GM15510 (cell line): Measurements from ENCODE around the gene FRMD4B.

Experiments
- POLR2A ChIP-seq: IDR thresholded peaks from 3 replicates; pipeline ENCODE4 v1.6.1; 2011; ENCODE audit warnings: borderline replicate concordance; ENCODE audit not compliant: insufficient read length; ENCODE audit errors: extremely low read depth

The FRMD4B gene

DNA sequence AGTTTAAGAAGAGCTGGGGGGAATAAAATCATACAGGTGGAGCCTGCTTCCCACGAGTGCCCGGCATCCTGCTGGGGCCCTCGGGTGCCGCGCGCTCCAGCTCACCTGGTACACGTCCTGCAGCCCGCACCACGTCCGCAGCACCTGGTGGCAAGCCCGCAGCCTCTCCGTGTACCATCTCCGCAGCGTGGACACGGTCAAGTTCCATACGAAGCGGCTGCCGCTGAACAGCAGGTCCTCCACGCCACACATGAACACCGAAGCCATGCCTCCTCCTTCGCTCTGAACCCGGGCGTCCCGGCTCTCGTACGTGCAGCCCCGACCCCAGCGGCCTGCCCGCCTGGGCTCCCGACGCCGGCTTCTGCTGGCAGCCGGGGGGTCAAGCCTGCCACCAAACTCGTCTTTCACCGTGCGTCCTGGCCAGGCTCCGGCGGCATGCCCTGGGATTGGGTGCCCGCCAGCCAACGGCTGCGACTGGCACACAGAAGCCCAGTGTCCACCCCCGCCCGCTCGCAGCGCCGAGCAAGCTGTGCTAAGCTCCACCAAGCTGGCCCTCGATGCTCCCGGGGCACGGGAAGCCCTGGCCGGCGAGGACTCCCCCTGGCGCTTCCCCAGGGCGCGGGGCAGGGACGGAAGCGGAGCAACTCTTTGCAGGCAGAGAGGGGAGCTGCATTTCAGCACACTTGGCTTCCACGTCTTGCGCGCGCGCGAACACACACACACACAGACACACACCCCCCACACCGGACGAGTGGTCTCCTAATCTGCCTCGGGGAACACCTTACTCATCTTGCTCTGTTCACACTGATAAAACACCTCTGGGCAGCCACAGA, at the start of gene FRMD4B:
TSS of gene FRMD4B (minus strand) at position 366 of the 833 bp plus-strand sequence. CDS start at position 267, 99 bp downstream.
- no peak for TF ChIP-seq POLR2A

DNA sequence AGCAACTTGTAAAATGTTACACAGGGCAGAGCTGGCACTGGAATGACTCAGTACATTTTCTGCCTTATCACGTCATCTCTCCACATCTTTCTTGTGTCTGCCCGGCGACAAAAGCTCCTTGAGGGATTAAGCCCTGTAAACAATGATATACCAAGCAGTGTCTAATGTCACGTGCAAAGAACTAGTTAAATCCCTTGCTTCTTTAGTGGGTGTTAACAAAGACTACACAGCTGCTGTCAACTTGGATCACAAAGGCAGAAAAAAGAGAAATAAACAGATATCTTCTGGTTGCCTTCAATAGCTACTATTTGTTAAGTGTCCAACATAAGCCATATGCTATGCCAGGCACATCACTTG, 48.1 kb upstream of the FRMD4B start:
- no peak for TF ChIP-seq POLR2A

DNA sequence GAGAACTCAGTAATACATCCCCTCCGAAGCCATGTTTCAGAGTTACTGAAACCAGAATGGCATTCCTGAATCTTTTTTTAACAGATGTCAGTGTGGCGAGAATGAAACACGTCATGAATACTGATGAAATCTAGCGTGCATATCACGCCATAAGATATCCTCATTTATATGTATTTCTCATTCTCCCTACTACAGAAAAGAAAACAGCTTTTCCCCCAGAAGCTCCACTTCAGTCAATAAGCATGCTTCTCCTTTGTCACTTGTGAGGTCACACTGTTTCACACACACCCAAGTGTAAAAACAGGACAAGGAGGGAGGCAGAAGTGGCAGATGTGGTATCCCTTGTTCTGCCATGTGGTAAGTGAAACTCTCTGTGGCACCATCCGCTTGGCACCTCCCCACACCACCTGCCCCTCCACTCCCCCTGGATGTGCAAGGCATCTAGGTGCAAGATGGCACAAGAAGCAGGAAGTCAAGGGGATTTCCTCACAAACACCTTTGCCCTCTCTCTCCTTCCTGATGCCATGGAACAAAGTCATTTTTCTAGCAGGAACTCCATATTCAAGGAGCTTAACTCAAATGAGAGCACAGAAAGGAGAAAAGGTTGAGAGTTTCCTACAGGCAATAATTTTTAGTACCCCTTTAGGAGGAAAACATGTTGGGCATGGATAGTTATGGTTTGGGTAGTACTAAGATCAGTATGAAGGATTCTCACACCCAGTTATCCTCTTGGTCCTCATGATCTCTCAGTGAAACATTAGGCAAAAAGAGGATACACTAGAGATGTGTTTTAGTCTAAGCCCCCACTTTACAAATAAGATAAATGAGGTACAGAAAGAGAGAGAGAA, 47.5 kb upstream of the FRMD4B start:
- TF ChIP-seq POLR2A = no peak

DNA sequence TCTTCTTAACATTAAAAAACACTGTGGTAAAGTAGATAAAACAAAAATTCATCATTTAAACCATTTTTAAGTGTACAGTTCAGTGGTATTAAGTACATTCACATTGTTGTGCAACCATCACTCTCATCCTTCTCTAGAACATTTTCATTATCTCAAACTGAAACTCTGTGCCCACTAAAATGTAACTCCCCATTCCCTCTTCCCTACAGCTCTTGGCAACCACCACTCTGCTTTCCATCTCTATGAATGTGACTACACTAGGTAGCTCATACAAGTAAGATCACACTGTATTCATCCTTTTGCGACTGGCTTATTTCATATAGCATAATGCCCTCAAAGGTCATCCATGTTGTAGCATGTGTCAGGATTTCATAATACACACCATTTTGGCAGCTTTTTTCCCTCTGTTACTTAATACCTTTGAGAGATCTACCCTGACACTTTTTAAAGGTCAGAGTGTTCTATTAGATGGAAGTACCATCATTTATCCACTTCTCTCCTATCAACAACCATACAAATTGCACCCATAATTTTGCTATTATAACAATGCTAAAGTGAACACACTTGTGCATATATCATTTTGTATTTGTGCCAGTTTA, 42.9 kb upstream of the FRMD4B start:
- no peak for TF ChIP-seq POLR2A

DNA sequence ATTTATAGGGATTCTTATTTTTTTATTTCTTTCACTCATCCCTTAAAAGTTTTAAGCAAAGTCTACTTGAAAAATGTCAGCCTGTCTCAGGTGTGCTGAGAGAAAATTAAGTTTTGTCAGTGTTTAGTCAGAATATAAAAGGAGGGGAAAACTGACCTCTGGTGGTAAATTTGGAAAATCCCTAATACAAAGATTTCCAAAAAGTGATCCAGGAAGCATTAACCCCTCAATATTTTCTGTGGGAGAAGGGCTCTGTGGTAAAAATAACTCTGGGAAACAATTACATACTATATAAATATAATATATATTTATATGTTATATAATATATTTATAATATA, 41.0 kb upstream of the FRMD4B start:
- no peak for TF ChIP-seq POLR2A

DNA sequence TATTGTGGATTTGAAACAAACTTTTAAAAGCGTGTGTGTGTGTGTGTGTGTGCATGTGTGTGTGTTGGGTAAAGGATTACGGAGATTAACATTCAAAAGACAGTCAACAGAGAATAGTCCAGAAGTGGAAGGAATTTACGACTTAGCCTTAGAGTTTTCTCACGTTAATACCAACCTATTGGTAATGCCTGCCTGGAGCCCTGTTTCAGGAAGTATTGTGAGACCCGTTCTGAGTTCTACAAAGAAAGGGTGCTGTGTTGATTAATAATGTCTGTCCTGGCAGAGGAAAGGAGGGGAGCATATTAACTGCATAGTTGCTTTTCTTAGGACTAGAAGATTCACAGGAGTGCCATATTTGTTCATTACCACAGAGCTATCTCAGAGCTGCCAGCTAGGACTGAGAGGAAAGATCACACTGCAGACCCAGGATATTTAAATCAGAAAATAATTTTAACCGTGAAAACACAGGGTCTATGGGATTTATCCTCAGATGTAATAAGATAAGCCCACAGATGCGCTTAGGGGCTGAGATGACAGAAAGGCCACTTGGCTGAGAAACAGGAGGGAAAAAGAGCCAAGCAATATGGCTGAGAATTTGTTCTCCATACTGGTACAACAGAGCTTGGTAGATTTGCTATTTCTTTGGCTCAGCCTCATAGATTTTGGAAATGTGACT, 40.5 kb upstream of the FRMD4B start:
- TF ChIP-seq POLR2A = no peak

DNA sequence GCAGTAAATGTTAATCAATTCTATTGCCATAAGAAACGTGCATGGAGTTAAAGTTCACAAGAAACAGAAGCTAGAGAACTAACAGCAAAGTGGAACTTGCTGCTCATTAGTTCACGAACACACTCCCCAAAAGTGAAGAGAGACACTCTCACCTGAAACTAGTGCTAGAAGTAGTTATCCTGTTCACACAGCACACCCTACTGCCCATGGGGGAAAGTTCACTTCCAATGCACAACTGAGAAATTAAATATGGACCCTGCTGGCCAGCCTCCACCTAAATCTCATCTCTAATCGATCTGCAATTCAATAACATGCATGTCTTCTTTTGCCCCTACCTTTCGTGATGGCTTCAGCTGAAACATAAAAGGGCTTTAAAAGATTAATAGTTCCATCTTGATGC, 39.4 kb upstream of the FRMD4B start:
- no peak for TF ChIP-seq POLR2A

DNA sequence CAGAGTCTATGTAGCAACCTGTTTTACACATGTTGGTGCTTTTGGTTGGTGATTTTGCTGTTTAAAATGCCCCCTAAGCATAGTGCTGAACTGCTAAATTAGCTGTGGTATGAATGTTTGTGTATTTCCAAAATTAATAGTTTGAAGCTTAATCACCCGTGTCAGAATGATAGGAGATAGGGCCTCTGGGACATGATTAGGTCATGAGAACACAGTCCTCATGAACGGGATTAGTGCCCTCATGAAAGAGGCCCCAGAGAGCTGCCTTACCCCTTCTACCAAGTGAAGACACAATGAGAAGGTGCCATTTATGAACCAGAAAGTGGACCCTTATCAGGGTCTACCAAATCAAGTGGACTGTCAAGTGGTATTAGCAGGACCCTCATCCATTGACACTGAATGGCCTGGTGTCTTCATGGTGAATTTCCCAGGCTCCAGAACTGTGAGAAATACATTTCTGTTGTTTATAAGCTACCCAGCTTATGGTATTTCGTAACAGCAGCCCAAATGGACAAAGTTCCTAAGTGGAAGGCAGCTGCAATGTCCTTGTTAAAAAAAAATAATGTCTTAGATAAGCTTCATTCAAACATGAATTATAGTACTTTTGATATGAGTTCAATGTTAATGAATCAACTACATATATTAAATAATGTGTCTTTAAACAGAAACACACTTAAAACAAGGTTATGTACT, 37.7 kb upstream of the FRMD4B start:
- no peak for TF ChIP-seq POLR2A

DNA sequence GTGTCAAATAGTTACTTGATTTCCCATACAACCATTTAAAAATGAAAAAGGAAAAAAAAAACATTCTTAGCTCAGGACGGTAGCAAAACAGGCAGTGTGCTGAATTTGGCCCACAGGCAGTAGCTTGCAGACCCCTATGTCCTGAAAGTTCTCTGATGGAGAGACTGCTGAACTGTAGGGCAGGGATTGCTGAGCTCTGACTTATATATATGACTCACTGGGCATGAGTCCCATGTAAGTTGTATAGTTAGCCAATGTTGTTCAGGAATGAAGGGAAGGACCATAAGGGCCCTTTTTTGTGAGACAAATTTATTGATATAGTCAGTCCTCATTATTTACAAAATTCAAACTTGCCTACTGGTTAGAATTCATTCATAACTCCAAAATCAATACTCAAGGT, 36.9 kb upstream of the FRMD4B start:
- no peak for TF ChIP-seq POLR2A

DNA sequence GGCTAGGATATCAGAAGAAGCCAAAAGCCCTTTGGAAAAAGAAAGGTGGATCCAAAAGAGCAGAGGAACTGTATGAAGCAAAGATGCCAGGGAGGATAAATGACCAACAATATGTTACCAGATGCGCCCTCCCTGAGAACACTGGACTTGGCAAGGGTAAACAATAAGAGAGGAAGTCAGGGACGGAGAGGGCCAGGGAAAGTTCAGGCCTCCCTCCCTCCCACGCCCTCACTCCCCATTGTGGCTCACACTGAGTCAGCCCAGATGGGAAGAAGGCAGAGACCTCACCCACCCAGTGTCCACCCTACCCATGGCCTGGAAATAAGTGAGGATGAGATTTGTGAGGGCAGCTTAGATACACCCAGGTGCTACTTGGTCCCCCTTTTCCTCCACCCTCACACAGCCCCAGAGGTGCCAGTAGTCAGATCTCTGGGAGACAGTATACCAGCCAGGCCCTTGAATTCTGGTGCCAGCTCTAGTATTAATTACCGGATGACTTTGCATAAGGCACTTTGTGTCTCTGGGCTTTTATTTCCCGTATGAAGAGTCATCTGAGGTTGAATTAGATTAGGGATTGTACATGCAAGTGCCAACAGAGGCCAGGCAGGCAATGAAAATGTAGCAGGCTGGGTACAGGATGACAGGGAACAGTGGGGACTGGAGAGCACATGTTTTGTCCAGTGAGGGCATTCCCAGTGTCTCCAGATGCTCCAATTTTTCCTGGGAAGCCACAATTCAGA, 35.1 kb upstream of the FRMD4B start:
- no peak for TF ChIP-seq POLR2A

DNA sequence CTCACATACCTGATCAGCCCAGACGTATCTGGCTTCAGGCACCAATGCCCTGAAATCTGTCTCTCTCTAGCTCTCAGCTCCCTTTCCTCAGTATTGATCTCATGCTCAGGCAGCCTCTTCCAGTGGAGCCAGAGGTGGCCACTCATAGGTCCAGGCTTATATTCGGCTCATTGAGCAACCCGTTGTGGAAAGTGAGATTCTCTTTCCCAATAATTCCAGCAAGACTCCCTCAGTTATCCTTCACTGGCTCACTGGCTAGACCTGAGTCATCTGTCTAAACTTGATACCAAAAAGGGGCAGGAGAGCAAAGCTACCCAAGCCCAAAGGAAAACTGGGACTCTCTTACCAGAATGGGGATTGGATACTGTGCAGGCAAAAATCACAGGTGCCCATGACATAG, 33.4 kb upstream of the FRMD4B start:
- no peak for TF ChIP-seq POLR2A

DNA sequence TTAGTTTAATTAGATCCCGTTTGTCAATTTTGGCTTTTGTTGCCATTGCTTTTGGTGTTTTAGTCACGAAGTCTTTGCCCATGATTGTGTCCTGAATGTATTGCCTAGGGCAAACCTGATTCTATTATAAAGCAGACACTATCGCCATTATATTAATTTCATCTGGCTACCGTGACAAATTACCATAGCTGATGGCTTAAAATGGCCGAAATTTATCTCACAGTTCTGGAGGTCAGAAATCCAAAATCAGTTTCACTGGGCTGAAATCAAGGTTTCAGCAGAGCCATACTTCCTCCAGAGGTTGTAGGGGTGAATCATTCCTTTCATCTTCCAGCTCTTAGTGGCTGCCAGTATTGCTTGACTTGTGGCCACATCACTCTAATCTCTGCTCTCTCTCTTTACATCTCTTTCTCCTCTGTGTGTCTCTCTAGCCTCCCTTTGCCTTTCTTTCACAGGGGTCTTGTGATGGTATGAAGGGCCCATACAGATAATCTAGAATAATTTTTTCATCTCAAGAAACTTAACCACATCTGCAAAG, 31.7 kb upstream of the FRMD4B start:
- TF ChIP-seq POLR2A = no peak

DNA sequence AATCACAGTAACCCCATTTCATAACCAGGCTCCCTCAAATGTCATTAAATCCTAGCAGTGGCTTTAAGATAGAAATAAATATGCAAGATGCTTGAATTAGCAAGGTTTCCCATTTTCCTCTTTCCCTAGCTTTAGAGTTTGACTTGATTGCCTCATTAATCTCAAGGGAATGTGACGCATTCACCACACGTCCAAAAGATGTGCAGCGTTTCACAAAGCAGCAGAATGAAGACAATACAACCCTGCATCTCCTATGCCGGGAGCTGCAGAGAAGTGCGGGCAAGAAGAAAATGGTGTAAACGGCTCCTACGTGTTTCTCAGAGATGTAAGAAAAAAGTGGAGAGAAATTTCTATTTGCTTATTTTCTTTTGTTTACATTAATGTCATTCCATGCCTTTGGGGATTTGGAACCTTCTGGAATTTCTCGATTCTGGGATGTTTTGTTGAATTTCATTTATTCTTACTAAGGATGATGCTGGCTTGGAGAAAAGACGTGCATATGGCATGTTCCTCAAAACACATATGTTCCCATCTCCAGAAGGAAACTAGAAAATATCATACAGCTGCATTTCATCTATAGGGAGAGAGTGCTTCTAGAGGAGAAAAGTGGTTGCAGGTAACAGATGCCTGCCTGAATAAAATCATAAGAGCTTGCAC, 27.8 kb upstream of the FRMD4B start:
- no peak for TF ChIP-seq POLR2A
